Ascending aorta (tissue), 2 donors: Measurements from ENCODE around the gene PPP6R3. TPM values are rescaled to one million over a fixed set of nuclear protein-coding genes. Genes with fewer than 3 reads are reported as not detected.

ENCODE experiments used
- DNase-seq, 2 donors: peaks; one replicate each; pipeline ENCODE4 v3.0.0-alpha.2; 2019; ENCODE audit warnings: low spot score in 2 of 2
- H3K27ac ChIP-seq, 2 donors: fragments of 200-600 bp; sonication (generic); one replicate each; pipeline ENCODE4 v1.5.1; 2016 to 2017; ENCODE audit warnings: mild to moderate bottlenecking in 1 of 2
- H3K27me3 ChIP-seq: fragments of 200-600 bp; sonication (generic); one replicate; pipeline ENCODE4 v1.5.1; 2017
- H3K36me3 ChIP-seq, 2 donors: fragments of 200-600 bp; sonication (generic); one replicate each; pipeline ENCODE4 v1.5.1; 2016
- H3K4me1 ChIP-seq, 2 donors: fragments of 200-600 bp; sonication (generic); one replicate each; pipeline ENCODE4 v1.5.1; 2016 to 2017; ENCODE audit warnings: mild to moderate bottlenecking in 1 of 2
- H3K4me3 ChIP-seq, 2 donors: fragments of 200-600 bp; sonication (generic); one replicate each; pipeline ENCODE4 v1.5.1; 2016 to 2017; ENCODE audit warnings: mild to moderate bottlenecking in 1 of 2
- H3K9me3 ChIP-seq, 2 donors: fragments of 200-600 bp; sonication (generic); one replicate each; pipeline ENCODE4 v1.5.1; 2016
- intact Hi-C: fragments of 100-400 bp; cut with DNase I; formaldehyde crosslinking; loops from one replicate; pipeline ENCODE4 v1.15.1; 2023
- total RNA-seq: library from RNA; depleted of rRNA; stranded (reverse); fragments of >200 nt; gene quantifications from one replicate; pipeline ENCODE4 v1.1.0, GENCODE V29; 2016
- TF ChIP-seq, protein P1 (sequence below), 3 experiments: fragments of 200-600 bp in 2 of 3; fragments of 450-650 bp in 1 of 3; sonication (generic) in 2 of 3; IDR thresholded peaks; one replicate each; pipeline ENCODE4 v1.5.1; 2016 to 2019; ENCODE audit warnings: antibody characterized with exemption in 3 of 3, mild to moderate bottlenecking in 1 of 3, moderate library complexity in 1 of 3

Gene PPP6R3
- total RNA-seq, 1 donor from 2014 or later, result 94.7 TPM

DNA sequence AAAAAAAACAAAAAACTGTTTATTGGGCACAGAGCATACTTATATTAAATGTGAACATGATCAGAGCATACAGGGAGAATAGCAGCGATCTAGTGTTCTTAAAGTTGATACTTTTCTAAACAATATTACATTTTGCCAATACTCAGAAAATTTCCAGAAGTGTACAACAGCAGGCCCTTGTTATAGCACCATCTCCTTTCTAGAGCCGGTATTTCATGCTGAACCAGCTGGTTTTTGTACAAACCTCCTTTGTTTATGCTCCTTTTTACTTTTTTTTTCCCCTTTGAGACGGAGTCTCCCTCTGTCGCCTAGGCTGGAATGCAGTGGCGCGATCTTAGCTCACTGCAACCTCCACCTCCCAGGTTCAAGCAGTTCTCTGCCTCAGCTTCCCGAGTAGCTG lies 90.7 kb downstream of the PPP6R3 start:
- Histone ChIP-seq H3K27me3 (no peaks in the 10 kb centered on the region), H3K4me1 (peaks cover 0 to 2% of the 10 kb centered on the region in 2 donors), H3K9me3 (no peaks in the 10 kb centered on the region), H3K27ac (no peak overlapping the region), H3K4me3 (no peak overlapping the region), H3K36me3 (peaks cover 12 to 49% of the 10 kb centered on the region in 2 donors)
- TF ChIP-seq, protein P1, sequence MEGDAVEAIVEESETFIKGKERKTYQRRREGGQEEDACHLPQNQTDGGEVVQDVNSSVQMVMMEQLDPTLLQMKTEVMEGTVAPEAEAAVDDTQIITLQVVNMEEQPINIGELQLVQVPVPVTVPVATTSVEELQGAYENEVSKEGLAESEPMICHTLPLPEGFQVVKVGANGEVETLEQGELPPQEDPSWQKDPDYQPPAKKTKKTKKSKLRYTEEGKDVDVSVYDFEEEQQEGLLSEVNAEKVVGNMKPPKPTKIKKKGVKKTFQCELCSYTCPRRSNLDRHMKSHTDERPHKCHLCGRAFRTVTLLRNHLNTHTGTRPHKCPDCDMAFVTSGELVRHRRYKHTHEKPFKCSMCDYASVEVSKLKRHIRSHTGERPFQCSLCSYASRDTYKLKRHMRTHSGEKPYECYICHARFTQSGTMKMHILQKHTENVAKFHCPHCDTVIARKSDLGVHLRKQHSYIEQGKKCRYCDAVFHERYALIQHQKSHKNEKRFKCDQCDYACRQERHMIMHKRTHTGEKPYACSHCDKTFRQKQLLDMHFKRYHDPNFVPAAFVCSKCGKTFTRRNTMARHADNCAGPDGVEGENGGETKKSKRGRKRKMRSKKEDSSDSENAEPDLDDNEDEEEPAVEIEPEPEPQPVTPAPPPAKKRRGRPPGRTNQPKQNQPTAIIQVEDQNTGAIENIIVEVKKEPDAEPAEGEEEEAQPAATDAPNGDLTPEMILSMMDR (IDR thresholded peaks at IDR 0.05), result no peak
- DNase-seq, result no peak
- intact Hi-C loops, result no loop called here

GRCh38 chr11:68551777-68552176 lies 91.2 kb downstream of the PPP6R3 start:
- Histone ChIP-seq H3K27ac (no peak overlapping the region), H3K27me3 (no peaks in the 10 kb centered on the region), H3K9me3 (no peaks in the 10 kb centered on the region), H3K36me3 (peaks cover 10 to 45% of the 10 kb centered on the region in 2 donors), H3K4me1 (peaks cover 0 to 2% of the 10 kb centered on the region in 2 donors), H3K4me3 (no peak overlapping the region)
- intact Hi-C loops, result no loop called here
- TF ChIP-seq, protein P1 (IDR thresholded peaks at IDR 0.05), result no peak
- no peak for DNase-seq

DNA sequence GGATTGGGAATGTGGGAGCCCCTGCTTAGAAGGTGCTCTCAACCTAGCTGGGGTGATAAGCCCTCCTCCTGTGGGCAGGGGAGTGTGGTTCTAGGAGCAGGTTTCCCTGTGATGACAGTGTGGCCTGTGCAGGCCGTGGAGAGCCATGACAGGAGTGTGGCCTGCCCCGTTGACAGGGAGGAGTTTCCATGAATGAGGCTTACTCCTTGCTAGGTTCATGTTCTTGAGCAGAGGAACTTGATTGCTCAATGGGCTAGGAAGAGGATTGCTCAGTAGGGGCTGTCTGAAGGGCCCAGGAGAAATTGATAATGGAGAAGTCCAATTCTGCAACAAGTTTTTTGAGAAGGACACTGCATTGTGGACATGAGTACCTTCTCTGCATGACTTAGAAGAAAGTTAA lies 92.0 kb downstream of the PPP6R3 start:
- H3K4me1 ChIP-seq, result peaks cover 0 to 2% of the 10 kb centered on the region in 2 donors
- H3K27me3 ChIP-seq, result no peaks in the 10 kb centered on the region
- H3K36me3 ChIP-seq, result peaks cover 14 to 50% of the 10 kb centered on the region in 2 donors
- intact Hi-C loops, result no loop called here
- DNase-seq, result no peak
- no peak overlapping the region for H3K27ac ChIP-seq
- no peak overlapping the region for H3K4me3 ChIP-seq
- TF ChIP-seq, protein P1 (IDR thresholded peaks at IDR 0.05), result no peak
- H3K9me3 ChIP-seq, result no peaks in the 10 kb centered on the region

GRCh38 chr11:68560216-68560615 lies 99.7 kb downstream of the PPP6R3 start:
- Histone ChIP-seq H3K4me1 (no peaks in the 10 kb centered on the region), H3K36me3 (peaks cover 21 to 49% of the 10 kb centered on the region in 2 donors)

GRCh38 chr11:68563454-68563853 lies 102.9 kb downstream of the PPP6R3 start:
- H3K9me3 ChIP-seq, result no peaks in the 10 kb centered on the region
- H3K27me3 ChIP-seq, result no peaks in the 10 kb centered on the region
- H3K36me3 ChIP-seq, result peaks cover 24 to 49% of the 10 kb centered on the region in 2 donors
- no peak overlapping the region for H3K4me3 ChIP-seq
- no peak overlapping the region for H3K27ac ChIP-seq
- TF ChIP-seq, protein P1 (IDR thresholded peaks at IDR 0.05), result no peak
- DNase-seq, result no peak
- intact Hi-C loops, result no loop called here
- no peaks in the 10 kb centered on the region for H3K4me1 ChIP-seq

More at GRCh38 chr11:68560216-68560615, 99.7 kb downstream of the PPP6R3 start:
- TF ChIP-seq, protein P1 (IDR thresholded peaks at IDR 0.05), result no peak
- intact Hi-C loops, result no loop called here
- H3K4me3 ChIP-seq, result no peak overlapping the region
- no peak overlapping the region for H3K27ac ChIP-seq
- no peaks in the 10 kb centered on the region for H3K27me3 ChIP-seq
- no peaks in the 10 kb centered on the region for H3K9me3 ChIP-seq
- DNase-seq, result no peak

GRCh38 chr11:68564261-68564660 lies 103.7 kb downstream of the PPP6R3 start:
- no peaks in the 10 kb centered on the region for H3K4me1 ChIP-seq
- H3K36me3 ChIP-seq, result peaks cover 31 to 51% of the 10 kb centered on the region in 2 donors
- no peak for DNase-seq
- no peaks in the 10 kb centered on the region for H3K27me3 ChIP-seq
- TF ChIP-seq, protein P1 (IDR thresholded peaks at IDR 0.05), result no peak
- H3K9me3 ChIP-seq, result no peaks in the 10 kb centered on the region
- intact Hi-C loops, result no loop called here
- no peak overlapping the region for H3K27ac ChIP-seq
- no peak overlapping the region for H3K4me3 ChIP-seq
